Esophagus squamous epithelium (tissue), 4 donors: ENCODE results near the gene RAP2B.

ENCODE experiments used
- CTCF ChIP-seq, 6 experiments: fragments of 450-650 bp in 4 of 6; fragments of 200-600 bp in 2 of 6; sonication (generic) in 2 of 6; IDR thresholded peaks; one replicate each; pipeline ENCODE4 v1.5.1; 2016 to 2019; ENCODE audit warnings: antibody characterized with exemption in 6 of 6, mild to moderate bottlenecking in 4 of 6, moderate library complexity in 4 of 6
- POLR2A ChIP-seq, 4 donors: fragments of 450-650 bp; IDR thresholded peaks; one replicate each; pipeline ENCODE4 v1.6.1; 2017; ENCODE audit warnings: antibody characterized with exemption in 4 of 4, mild to moderate bottlenecking in 4 of 4, moderate library complexity in 3 of 4

- TF ChIP-seq CTCF (IDR thresholded peaks at IDR 0.05) = no peak
- TF ChIP-seq POLR2A (IDR thresholded peaks at IDR 0.05) = no peak
Measured at GRCh38 chr3:153129426-153129825, 32.6 kb upstream of the RAP2B start.
